Astrocyte (in vitro differentiated cells and primary cell): ENCODE data around the gene CRADD. TPM values are rescaled to one million over a fixed set of nuclear protein-coding genes. Genes with fewer than 3 reads are reported as not detected.

ENCODE experiments used
- total RNA-seq: library from RNA; stranded (reverse); gene quantifications from 2 replicates; pipeline ENCODE4 v1.2.1, GENCODE V29; 2021

Gene CRADD
- total RNA-seq, 1 donor from 2014 or later: 8.8 TPM

Other genes with a start within 250 kb of the CRADD start
- gene UBE2N, start 235.4 kb upstream of the CRADD start, total RNA-seq: 113 and 129 TPM in 2 replicates
- gene MRPL42, start 209.9 kb upstream of the CRADD start, total RNA-seq: 65.6 and 73.8 TPM in 2 replicates
- 2.6 and 6.4 TPM in 2 replicates for gene SOCS2, start 104.7 kb upstream of the CRADD start, total RNA-seq